GM12874 (cell line): ENCODE data around the gene SUSD4.

Experiments used
- CTCF ChIP-seq: IDR thresholded peaks from 2 replicates; pipeline ENCODE4 v1.5.1; 2011; ENCODE audit warnings: low read depth, mild to moderate bottlenecking, control low read depth, low read length, moderate library complexity; ENCODE audit not compliant: insufficient read depth

Gene SUSD4

GRCh38 chr1:223183268-223183862 lies 180.6 kb downstream of the SUSD4 start:
- TF ChIP-seq CTCF: no peak

- TF ChIP-seq CTCF: no peak
Observed at GRCh38 chr1:223180731-223181321, 183.2 kb downstream of the SUSD4 start.

- no peak for TF ChIP-seq CTCF
Observed at GRCh38 chr1:223179786-223180185, 184.2 kb downstream of the SUSD4 start.

- no peak for TF ChIP-seq CTCF
Observed at GRCh38 chr1:223179280-223179679, 184.7 kb downstream of the SUSD4 start.

GRCh38 chr1:223177681-223178080 lies 186.3 kb downstream of the SUSD4 start:
- no peak for TF ChIP-seq CTCF

GRCh38 chr1:223176437-223176836 lies 187.5 kb downstream of the SUSD4 start:
- no peak for TF ChIP-seq CTCF

GRCh38 chr1:223175633-223176032 lies 188.3 kb downstream of the SUSD4 start:
- TF ChIP-seq CTCF: no peak

GRCh38 chr1:223175032-223175431 lies 188.9 kb downstream of the SUSD4 start:
- TF ChIP-seq CTCF: peak; percentile 20; the same call in 1 of the 2 replicates
